DMS53 treated with DMSO at 0.1 percent for 48 hours (cell line): ENCODE data around the gene ABHD14A.

Experiments used
- DNase-seq: peaks from one replicate; lab custom pipeline; 2025; ENCODE audit not compliant: unreplicated experiment; lab: John Stamatoyannopoulos, UW

The ABHD14A gene

DNA sequence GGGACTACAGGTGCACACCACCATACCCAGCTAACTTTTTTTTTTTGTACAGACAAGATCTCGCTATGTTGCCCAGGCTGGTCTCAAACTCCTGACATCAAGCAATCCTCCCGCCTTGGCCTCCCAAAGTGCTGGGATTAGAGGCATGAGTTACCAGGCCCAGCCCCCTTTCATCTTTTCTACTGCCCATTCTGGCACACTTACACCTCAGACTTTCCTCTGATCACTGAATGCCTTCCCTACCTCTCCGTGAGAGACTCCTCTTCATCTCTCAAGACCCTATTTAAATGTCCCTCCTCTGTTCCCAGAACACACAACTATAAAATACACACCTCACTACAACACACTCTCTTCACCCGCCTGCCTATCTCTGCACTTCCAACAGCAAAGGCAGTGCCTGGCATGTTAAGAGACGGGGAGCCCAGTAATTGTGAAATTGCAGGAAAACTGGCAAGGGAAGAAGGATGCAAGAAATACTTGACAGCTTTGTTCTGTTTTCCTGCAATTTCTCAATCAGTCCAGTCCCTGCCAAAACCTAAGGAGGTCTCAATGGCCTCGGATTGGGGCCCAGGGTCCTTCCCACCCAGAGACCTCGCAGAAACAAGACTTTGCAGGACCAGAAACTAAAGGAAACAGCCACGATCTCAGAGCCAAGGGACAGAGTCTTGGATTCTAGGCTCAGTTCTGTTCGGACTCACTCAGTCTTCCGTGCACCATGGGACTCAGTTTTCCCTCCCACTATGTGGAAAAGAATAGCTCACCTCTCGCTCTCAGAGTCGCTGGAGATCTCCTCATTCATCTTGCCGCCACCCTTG is 34.0 kb upstream of the ABHD14A start:
- DNase-seq: no peak

- no peak for DNase-seq
Observed at GRCh38 chr3:51941463-51941797, 33.4 kb upstream of the ABHD14A start.

- DNase-seq: peak; percentile 80
Observed at GRCh38 chr3:51941798-51942602, 32.9 kb upstream of the ABHD14A start, which contains the start of the genes PARP3 and RRP9. TSS of gene PARP3 (plus strand) at chr3:51942363. CDS start at chr3:51943356, 993 bp downstream. TSS of gene RRP9 (minus strand) at chr3:51941904. CDS start at chr3:51941867, 37 bp downstream.

- DNase-seq: no peak
Observed at GRCh38 chr3:51942603-51943450, 32.0 kb upstream of the ABHD14A start.

DNA sequence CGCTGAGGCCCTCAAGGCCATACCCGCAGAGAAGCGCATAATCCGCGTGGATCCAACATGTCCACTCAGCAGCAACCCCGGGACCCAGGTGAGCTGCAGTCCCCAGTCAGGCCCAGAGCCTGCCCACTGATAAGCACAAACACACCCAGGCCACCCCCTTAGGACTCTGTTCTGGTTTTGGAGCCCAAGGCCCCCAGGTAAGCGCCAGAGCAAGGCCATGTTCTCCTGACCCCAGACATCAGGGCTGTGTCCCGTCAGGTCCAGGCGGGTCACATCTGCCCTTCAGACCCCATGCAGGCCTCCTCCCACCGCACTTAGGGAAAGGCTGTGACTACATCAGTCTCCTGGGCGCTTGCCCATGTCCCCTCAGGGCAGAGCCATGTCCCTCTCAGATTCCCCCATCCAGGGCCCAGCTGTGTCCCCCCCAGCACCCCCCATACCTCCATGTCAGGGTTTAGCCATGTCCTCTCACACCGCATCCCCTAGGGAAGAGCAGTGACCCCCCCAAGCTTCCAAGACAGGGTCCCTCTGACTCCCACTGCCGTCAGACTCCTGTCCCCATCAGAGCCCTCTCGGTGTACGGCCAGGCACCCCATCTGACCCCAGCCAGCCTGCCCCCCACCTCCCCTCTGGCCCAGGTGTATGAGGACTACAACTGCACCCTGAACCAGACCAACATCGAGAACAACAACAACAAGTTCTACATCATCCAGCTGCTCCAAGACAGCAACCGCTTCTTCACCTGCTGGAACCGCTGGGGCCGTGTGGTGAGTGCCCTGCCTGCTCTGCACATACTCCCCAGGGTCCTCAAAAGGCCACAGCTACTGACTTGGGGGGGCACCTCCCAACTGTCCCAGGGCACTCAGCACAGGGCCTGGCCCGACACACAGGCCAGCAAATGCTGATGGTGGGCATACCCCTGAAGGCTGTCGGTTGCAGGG is 31.1 kb upstream of the ABHD14A start:
- DNase-seq: no peak

DNA sequence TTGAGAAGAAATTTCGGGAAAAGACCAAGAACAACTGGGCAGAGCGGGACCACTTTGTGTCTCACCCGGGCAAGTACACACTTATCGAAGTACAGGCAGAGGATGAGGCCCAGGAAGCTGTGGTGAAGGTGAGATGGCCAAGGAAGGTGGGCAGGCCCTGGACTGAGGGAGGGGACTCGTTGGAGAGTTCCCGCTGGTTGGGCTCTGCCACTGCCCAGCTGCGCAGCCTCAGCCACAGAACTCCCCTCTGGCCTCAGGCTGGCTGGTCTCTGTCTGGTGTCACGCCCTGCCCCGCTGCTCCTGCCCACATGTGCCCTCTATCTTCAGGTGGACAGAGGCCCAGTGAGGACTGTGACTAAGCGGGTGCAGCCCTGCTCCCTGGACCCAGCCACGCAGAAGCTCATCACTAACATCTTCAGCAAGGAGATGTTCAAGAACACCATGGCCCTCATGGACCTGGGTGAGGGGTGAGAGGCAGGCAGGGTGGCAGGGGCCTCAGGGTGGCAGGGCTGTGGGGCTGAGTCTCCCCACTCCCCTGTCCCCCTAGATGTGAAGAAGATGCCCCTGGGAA is 30.3 kb upstream of the ABHD14A start:
- DNase-seq: no peak

DNA sequence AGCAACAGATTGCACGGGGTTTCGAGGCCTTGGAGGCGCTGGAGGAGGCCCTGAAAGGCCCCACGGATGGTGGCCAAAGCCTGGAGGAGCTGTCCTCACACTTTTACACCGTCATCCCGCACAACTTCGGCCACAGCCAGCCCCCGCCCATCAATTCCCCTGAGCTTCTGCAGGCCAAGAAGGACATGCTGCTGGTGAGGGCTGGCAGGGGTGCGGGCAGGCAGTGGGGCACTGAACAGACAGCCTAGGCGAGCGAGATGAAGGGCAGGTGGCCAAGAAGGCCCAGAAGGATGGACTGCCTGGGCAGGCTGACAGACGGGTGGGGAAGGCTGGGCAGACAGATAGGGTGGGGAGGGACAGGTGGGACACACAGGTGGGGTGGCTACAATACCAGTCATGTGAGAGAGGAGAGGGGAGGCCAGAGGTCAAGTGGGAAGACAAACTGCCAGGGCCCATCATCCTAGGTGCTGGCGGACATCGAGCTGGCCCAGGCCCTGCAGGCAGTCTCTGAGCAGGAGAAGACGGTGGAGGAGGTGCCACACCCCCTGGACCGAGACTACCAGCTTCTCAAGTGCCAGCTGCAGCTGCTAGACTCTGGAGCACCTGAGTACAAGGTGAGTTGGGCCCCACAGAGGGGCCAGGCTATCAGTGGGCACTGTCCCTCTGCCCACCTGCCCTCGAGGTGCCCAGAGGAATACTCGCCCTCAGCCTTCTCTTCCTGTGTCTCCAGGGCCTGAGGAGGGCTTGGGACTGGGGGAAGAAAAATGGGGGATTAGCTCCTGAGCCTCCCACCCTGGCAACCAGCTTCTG is 29.6 kb upstream of the ABHD14A start:
- no peak for DNase-seq

GRCh38 chr3:51945926-51946705 is 28.7 kb upstream of the ABHD14A start:
- no peak for DNase-seq

GRCh38 chr3:51946796-51947195 is 28.1 kb upstream of the ABHD14A start:
- no peak for DNase-seq

DNA sequence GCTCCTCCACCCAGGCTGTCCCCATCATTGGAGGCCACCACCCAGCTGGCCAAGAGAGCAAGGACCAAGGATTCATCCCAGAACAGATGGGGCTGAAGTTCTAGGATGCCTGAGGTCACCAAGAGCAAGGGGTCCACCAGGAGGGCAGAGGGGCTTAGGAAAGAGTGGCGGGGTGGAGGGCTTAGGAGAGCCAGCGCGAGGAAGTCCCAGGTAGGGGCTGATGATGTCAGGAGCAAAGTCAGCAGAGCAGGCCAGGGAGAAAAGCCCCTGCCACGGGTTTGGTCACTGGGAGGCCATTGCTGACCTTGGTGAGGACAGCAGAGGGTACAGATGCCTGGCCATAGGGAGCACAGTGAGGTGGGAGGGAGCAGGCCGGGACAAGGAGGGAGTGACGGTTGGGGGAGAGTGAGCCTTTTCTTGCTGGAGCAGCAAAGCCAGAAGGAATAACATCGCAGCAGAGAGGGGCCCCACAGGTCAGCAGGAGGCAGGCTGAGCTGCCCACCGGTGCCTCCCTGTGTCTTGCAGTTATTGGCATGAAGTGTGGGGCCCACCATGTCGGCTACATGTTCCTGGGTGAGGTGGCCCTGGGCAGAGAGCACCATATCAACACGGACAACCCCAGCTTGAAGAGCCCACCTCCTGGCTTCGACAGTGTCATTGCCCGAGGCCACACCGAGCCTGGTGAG is 27.5 kb upstream of the ABHD14A start:
- DNase-seq: no peak

DNA sequence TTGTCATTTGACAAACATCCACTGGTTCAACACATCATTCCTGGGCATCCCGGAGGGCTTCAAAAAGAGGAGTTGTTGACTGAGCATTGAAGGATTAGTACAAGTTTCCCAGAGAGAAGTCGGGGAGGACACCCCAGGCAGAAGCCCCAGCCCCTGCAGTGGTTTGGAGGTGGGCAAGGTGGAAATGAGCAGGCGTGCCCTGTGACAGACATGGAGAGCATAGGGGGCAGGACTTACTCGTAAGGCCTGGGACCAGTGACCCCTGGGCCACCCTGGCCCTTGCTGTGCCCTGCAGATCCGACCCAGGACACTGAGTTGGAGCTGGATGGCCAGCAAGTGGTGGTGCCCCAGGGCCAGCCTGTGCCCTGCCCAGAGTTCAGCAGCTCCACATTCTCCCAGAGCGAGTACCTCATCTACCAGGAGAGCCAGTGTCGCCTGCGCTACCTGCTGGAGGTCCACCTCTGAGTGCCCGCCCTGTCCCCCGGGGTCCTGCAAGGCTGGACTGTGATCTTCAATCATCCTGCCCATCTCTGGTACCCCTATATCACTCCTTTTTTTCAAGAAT is 26.8 kb upstream of the ABHD14A start:
- no peak for DNase-seq

DNA sequence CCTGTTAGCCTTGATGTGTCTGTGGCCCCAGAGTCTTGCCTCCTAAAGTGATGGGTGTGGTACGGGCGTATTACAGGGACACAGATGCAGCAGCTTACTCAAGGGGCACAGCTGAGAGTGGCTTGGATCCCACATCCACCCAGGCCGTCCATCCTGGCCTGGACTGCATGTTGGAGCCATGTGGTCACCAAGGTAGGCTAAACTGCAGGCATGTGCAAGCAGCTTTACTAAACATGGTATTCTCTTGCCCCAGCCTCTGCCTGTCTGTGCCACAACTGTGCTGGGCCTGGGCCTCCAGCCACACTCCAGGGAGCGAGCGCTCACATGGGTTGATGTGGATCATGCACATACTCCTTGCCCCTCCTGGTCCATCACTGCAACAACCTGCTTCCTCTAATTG is 25.7 kb upstream of the ABHD14A start:
- no peak for DNase-seq

DNA sequence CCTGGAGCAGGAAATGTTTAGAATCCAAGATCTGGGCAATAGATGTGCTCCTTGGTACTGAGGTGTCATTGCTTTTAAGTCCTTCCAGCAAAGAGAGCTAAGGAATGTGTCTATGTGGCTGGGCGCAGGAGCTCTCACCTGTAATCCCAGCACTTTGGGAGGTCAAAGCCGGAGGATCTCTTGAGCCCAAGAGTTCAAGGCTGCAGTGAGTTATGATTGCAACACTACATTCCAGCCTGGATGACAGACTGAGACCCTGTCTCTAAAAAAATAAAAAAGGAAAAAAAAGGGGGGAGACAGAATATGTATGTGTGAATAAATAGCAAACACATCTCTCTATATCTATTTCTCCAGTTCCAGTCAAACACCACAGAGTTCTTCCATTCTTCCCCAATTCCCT is 24.0 kb upstream of the ABHD14A start:
- DNase-seq: no peak

GRCh38 chr3:51953445-51953844 is 21.4 kb upstream of the ABHD14A start:
- DNase-seq: no peak

DNA sequence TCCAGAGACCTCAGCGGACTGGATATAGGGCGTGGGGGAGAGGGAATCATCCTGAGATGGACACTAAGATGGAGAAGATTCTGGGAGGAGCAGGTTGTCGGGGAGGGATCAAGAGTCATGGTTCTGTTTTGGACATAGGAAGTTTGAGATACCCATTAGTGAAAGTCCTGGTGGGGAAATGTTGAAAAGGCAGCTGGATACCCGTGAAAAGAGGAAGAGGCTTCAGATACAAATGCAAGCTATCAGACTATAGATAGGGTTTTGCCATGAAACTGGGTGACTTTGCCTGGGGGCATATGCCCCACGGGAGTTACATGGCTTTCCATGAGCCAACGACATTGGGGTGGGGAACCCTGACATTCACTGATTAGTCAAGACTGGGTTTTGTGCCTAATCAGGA is 20.8 kb upstream of the ABHD14A start:
- no peak for DNase-seq

- DNase-seq: no peak
Observed at GRCh38 chr3:51954713-51955112, 20.2 kb upstream of the ABHD14A start.

DNA sequence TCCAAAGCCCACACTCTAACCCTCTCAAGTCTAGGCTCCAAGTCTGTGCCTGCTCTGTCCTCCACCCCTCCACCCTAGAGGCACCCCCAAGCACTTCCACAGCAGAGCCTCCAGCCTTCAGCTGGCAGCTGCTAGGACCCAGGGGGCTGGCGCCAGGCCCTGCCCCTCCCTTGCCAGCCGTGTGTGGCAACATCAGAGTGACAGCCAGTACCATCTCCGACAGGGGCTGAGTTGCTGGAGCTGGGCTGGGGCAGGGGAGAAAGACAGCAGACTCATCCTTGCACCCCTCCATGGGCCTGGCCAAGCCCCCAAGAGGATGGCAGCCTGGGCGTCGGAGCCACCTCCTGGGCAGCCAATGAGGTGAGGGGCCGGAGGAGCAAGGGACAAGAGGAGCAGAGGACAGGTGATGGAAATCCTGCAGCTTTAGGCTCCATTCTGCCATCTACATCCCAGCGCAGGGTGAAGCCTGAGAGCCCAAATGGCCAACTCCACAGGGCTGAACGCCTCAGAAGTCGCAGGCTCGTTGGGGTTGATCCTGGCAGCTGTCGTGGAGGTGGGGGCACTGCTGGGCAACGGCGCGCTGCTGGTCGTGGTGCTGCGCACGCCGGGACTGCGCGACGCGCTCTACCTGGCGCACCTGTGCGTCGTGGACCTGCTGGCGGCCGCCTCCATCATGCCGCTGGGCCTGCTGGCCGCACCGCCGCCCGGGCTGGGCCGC is 19.5 kb upstream of the ABHD14A start, which contains the start of gene GPR62:
TSS of gene GPR62 (plus strand) at position 207 of the 718 bp plus-strand sequence. CDS start at position 479, 272 bp downstream.
- DNase-seq: no peak
